ENCODE results near the gene RSPH4A. TPM values are rescaled to one million over a fixed set of nuclear protein-coding genes. Genes with fewer than 3 reads are reported as not detected.
A peak's percentile ranks its signal among the peaks of the same experiment; 100 is the strongest.

RSPH4A gene
- total and polyA plus RNA-seq, 9 of the 15 experiments (the other 6 are each of a cell fraction or from before 2014, with no cell fraction given): 0.04 to 0.30 (median 0.11) TPM

- TF ChIP-seq HDAC8 (tag; IDR thresholded peaks at IDR 0.05) (0 out of 2 replicates have a peak, but pooled peaks have one; percentile 19), ZNF324 (CRISPR knock-in tag; IDR thresholded peaks at IDR 0.05) (no peak), SP1 (CRISPR knock-in tag; IDR thresholded peaks at IDR 0.05) (peak; percentile 94), E2F6 (IDR thresholded peaks at IDR 0.05; ENCODE audit: borderline replicate concordance in 1 of 2, extremely low read depth in 1 of 2, insufficient read depth in 1 of 2, insufficient read length in 1 of 2, low read depth in 1 of 2, low read length in 1 of 2, poor library complexity in 1 of 2, severe bottlenecking in 1 of 2) (peak; percentile 36 to 53), ZNF217 (CRISPR knock-in tag; IDR thresholded peaks at IDR 0.05) (no peak), SAFB2 (IDR thresholded peaks at IDR 0.05; ENCODE audit: borderline replicate concordance, low read depth, low read length, severe bottlenecking) (no peak), ZFPM2 (CRISPR knock-in tag; IDR thresholded peaks at IDR 0.05) (no peak), STAT6 (CRISPR knock-in tag; IDR thresholded peaks at IDR 0.05) (no peak), CBX8 (IDR thresholded peaks at IDR 0.05; ENCODE audit: borderline replicate concordance, extremely low read depth, low read depth, low read length, poor library complexity, severe bottlenecking) (no peak), ZNF583 (CRISPR knock-in tag; IDR thresholded peaks at IDR 0.05) (no peak), ELF2 (CRISPR knock-in tag; IDR thresholded peaks at IDR 0.05) (no peak)
- TF ChIP-seq, protein P1, sequence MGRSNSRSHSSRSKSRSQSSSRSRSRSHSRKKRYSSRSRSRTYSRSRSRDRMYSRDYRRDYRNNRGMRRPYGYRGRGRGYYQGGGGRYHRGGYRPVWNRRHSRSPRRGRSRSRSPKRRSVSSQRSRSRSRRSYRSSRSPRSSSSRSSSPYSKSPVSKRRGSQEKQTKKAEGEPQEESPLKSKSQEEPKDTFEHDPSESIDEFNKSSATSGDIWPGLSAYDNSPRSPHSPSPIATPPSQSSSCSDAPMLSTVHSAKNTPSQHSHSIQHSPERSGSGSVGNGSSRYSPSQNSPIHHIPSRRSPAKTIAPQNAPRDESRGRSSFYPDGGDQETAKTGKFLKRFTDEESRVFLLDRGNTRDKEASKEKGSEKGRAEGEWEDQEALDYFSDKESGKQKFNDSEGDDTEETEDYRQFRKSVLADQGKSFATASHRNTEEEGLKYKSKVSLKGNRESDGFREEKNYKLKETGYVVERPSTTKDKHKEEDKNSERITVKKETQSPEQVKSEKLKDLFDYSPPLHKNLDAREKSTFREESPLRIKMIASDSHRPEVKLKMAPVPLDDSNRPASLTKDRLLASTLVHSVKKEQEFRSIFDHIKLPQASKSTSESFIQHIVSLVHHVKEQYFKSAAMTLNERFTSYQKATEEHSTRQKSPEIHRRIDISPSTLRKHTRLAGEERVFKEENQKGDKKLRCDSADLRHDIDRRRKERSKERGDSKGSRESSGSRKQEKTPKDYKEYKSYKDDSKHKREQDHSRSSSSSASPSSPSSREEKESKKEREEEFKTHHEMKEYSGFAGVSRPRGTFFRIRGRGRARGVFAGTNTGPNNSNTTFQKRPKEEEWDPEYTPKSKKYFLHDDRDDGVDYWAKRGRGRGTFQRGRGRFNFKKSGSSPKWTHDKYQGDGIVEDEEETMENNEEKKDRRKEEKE (IDR thresholded peaks at IDR 0.05; ENCODE audit: borderline replicate concordance in 1 of 2, control insufficient read depth in 1 of 2, low read depth in 2 of 2, low read length in 1 of 2): no peak; a peak in 1 of 4 replicates
- TF ChIP-seq, protein P2, sequence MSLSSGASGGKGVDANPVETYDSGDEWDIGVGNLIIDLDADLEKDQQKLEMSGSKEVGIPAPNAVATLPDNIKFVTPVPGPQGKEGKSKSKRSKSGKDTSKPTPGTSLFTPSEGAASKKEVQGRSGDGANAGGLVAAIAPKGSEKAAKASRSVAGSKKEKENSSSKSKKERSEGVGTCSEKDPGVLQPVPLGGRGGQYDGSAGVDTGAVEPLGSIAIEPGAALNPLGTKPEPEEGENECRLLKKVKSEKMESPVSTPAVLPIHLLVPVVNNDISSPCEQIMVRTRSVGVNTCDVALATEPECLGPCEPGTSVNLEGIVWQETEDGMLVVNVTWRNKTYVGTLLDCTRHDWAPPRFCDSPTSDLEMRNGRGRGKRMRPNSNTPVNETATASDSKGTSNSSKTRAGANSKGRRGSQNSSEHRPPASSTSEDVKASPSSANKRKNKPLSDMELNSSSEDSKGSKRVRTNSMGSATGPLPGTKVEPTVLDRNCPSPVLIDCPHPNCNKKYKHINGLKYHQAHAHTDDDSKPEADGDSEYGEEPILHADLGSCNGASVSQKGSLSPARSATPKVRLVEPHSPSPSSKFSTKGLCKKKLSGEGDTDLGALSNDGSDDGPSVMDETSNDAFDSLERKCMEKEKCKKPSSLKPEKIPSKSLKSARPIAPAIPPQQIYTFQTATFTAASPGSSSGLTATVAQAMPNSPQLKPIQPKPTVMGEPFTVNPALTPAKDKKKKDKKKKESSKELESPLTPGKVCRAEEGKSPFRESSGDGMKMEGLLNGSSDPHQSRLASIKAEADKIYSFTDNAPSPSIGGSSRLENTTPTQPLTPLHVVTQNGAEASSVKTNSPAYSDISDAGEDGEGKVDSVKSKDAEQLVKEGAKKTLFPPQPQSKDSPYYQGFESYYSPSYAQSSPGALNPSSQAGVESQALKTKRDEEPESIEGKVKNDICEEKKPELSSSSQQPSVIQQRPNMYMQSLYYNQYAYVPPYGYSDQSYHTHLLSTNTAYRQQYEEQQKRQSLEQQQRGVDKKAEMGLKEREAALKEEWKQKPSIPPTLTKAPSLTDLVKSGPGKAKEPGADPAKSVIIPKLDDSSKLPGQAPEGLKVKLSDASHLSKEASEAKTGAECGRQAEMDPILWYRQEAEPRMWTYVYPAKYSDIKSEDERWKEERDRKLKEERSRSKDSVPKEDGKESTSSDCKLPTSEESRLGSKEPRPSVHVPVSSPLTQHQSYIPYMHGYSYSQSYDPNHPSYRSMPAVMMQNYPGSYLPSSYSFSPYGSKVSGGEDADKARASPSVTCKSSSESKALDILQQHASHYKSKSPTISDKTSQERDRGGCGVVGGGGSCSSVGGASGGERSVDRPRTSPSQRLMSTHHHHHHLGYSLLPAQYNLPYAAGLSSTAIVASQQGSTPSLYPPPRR (CRISPR knock-in tag; IDR thresholded peaks at IDR 0.05; ENCODE audit: borderline replicate concordance): no peak
Measured at GRCh38 chr6:116570856-116571682, 45.2 kb upstream of the RSPH4A start, which contains the start of gene RWDD1 (continued).

Data from K562 (cell line).